ENCODE measurements around the gene KRABD2.
"Not testable (repeated sequence)": the region's sequence is repeated elsewhere in the genome, so short reads cannot be mapped to it uniquely, and the experiment has no call there.

The KRABD2 gene

GRCh38 chr17:8382052-8382879 lies 5.8 kb upstream of the KRABD2 start:
- Histone ChIP-seq H3K27me3 (no peaks in the 10 kb centered on the region), H3K36me3 (peaks cover 0 to 48% (median 41%) of the 10 kb centered on the region in 9 donors), H3K9me3 (no peaks in the 10 kb centered on the region), H3K4me1 (peaks cover 6 to 50% (median 31%) of the 10 kb centered on the region in 9 donors), H3K27ac (peak overlapping the region in 9 of 10 donors; percentile 36 to 90 (median 85)), H3K4me3 (peak overlapping the region; percentile 64 to 87 (median 77))
- intact Hi-C loops (cut with DNase I), result loop anchor here in 4 of 10 donors (2.0 to 10.0 kb wide), 4 partner anchors 53 to 135 kb away; partner anchors contain the start of genes ARHGEF15 (in 1 of the 4), CTC1 (in 1 of the 4), NDEL1 (in 1 of the 4) and PFAS (in 1 of the 4)
- ATAC-seq (peak in 1 of 8 donors; percentile 1), DNase-seq (no peak)
- TF ChIP-seq CTCF (IDR thresholded peaks at IDR 0.05), result no peak
- WGBS, 2 donors, result 16 to 20% methylated on average over 27 of the region's 27 CpGs

- H3K9me3 ChIP-seq, result no peaks in the 10 kb centered on the region
- intact Hi-C loops (cut with DNase I), result loop anchor here in 3 of 10 donors (5.0 to 10.0 kb wide), 3 partner anchors 55 to 133 kb away; partner anchors contain the start of genes CTC1 (in 1 of the 3), NDEL1 (in 1 of the 3) and PFAS (in 1 of the 3)
- no peaks in the 10 kb centered on the region for H3K27me3 ChIP-seq
- H3K4me3 ChIP-seq, result no peak overlapping the region
- H3K4me1 ChIP-seq, result peaks cover 6 to 64% (median 46%) of the 10 kb centered on the region in 9 donors
- peak overlapping the region in 1 of 10 donors; percentile 15 for H3K27ac ChIP-seq
- peaks cover 0 to 54% (median 41%) of the 10 kb centered on the region in 9 donors for H3K36me3 ChIP-seq
- DNase-seq (no peak), ATAC-seq (no peak)
- 64 to 66% methylated on average over 3 of the region's 3 CpGs for WGBS, 2 donors
- no peak for TF ChIP-seq CTCF (IDR thresholded peaks at IDR 0.05)
Measured at GRCh38 chr17:8380049-8380448, 3.5 kb upstream of the KRABD2 start.

GRCh38 chr17:8378117-8378516 lies 1.6 kb upstream of the KRABD2 start:
- H3K27me3 ChIP-seq, DNase-seq, H3K9me3 ChIP-seq, ATAC-seq, H3K4me3 ChIP-seq, H3K27ac ChIP-seq: not testable (repeated sequence)
- whole genome bisulfite sequencing, 2 donors, result 80 to 84% methylated on average over 8 of the region's 8 CpGs
- Histone ChIP-seq H3K4me1 (peaks cover 6 to 60% (median 47%) of the 10 kb centered on the region in 9 donors), H3K36me3 (peaks cover 0 to 54% (median 41%) of the 10 kb centered on the region in 9 donors)
- intact Hi-C loops (cut with DNase I), result loop anchor here in 3 of 10 donors (5.0 to 10.0 kb wide), 3 partner anchors 51 to 153 kb away; partner anchors contain the start of gene ARHGEF15 (in 1 of the 3)

GRCh38 chr17:8377422-8377821 lies 918 bp upstream of the KRABD2 start:
- Histone ChIP-seq H3K4me1 (peaks cover 6 to 63% (median 48%) of the 10 kb centered on the region in 9 donors), H3K27me3 (no peaks in the 10 kb centered on the region), H3K36me3 (peaks cover 0 to 57% (median 41%) of the 10 kb centered on the region in 9 donors), H3K9me3 (no peaks in the 10 kb centered on the region), H3K27ac (peak overlapping the region in 8 of 10 donors; percentile 89 to 97 (median 94)), H3K4me3 (peak overlapping the region in 1 of 10 donors; percentile 77)
- no peak for ATAC-seq
- DNase-seq, result no peak
- intact Hi-C loops (cut with DNase I), result loop anchor here in 3 of 10 donors (5.0 to 10.0 kb wide), 3 partner anchors 50 to 153 kb away; partner anchors contain the start of gene ARHGEF15 (in 1 of the 3)
- no peak for TF ChIP-seq CTCF (IDR thresholded peaks at IDR 0.05)
- 92 to 96% methylated on average over 4 of the region's 4 CpGs for WGBS, 2 donors

All from heart right ventricle (tissue), 16 donors.